Measurements from ENCODE around the gene USP54. TPM values are rescaled to one million over a fixed set of nuclear protein-coding genes. Genes with fewer than 3 reads are reported as not detected.

The USP54 gene
- total RNA-seq, 2 donors from 2014 or later: 53.0 to 79.6 TPM

DNA sequence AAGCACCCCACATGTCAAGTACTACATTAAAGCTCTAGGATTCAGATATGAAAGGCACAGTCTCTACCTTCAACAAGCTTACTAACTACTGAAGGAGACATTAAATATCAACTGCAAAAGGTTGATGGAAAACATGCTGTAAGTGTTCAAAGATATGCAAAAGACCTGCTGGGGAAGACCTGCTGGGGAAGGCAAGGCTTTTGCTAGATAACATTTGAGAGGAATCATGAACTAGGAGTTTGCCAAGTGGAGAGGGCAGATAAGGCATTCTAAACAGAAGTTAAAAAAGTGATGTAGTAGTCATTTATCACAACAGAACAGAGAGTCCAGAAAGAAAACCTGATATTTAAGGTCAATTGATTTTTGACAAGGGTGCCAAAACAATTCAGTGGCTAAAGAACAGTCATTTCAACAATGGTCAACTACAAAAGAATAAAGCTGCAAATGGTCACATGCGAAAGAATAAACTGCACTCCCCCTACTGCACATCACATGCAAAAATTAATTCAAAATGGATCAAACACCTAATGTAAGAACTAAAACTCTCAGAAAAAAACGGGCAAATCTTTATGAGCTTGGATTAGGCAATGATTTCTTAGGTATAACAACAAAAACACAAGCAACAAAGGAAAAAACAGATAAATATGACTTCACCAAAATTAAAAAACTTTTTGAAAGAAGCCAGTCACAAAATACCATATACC is 134.8 kb downstream of the USP54 start:
- Histone ChIP-seq H3K4me3 (no peak overlapping the region), H3K9me3 (no peaks in the 10 kb centered on the region), H3K27ac (no peak overlapping the region), H3K27me3 (replicated peaks; ENCODE audit: insufficient read depth) (no peaks in the 10 kb centered on the region), H3K4me1 (replicated peaks) (no peaks in the 10 kb centered on the region), H3K36me3 (no peaks in the 10 kb centered on the region)
- TF ChIP-seq POLR2A (IDR thresholded peaks at IDR 0.05) (no peak), POLR2AphosphoS5 (IDR thresholded peaks at IDR 0.05) (no peak)
- TF ChIP-seq, protein P1, sequence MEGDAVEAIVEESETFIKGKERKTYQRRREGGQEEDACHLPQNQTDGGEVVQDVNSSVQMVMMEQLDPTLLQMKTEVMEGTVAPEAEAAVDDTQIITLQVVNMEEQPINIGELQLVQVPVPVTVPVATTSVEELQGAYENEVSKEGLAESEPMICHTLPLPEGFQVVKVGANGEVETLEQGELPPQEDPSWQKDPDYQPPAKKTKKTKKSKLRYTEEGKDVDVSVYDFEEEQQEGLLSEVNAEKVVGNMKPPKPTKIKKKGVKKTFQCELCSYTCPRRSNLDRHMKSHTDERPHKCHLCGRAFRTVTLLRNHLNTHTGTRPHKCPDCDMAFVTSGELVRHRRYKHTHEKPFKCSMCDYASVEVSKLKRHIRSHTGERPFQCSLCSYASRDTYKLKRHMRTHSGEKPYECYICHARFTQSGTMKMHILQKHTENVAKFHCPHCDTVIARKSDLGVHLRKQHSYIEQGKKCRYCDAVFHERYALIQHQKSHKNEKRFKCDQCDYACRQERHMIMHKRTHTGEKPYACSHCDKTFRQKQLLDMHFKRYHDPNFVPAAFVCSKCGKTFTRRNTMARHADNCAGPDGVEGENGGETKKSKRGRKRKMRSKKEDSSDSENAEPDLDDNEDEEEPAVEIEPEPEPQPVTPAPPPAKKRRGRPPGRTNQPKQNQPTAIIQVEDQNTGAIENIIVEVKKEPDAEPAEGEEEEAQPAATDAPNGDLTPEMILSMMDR (IDR thresholded peaks at IDR 0.05): no peak
- intact Hi-C loops (cut with DNase I): no loop called here
- DNase-seq (ENCODE audit: low spot score): no peak
- WGBS: 90% methylated on average over 2 of the region's 2 CpGs

DNA sequence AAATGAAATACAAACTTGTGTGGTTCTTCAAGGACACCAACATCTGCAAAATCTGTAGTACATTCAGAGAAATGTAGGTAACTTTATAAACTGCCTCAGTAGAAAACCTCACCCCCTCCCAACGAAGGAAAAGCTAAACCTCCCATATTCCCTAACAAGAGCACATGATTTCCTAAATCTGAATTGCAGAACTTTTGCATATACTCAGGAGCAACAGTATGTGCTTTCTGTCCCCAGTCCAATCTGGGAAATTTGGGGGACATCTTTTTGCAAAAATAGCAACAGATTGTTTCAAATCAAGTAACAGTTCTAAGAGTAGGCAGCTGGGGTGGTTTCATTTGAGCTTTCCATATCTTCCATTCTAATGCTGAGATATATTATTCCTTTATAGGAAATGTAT is 142.0 kb downstream of the USP54 start:
- no peak overlapping the region for H3K27ac ChIP-seq
- no peaks in the 10 kb centered on the region for H3K4me1 ChIP-seq (replicated peaks)
- no peaks in the 10 kb centered on the region for H3K36me3 ChIP-seq
- 90% methylated on average over 1 of the region's 1 CpG for WGBS
- H3K27me3 ChIP-seq (replicated peaks; ENCODE audit: insufficient read depth): no peaks in the 10 kb centered on the region
- intact Hi-C loops (cut with DNase I): no loop called here
- no peak for DNase-seq (ENCODE audit: low spot score)
- no peaks in the 10 kb centered on the region for H3K9me3 ChIP-seq
- no peak for TF ChIP-seq POLR2A (IDR thresholded peaks at IDR 0.05)
- TF ChIP-seq POLR2AphosphoS5 (IDR thresholded peaks at IDR 0.05): no peak
- TF ChIP-seq, protein P1 (IDR thresholded peaks at IDR 0.05): no peak
- no peak overlapping the region for H3K4me3 ChIP-seq

DNA sequence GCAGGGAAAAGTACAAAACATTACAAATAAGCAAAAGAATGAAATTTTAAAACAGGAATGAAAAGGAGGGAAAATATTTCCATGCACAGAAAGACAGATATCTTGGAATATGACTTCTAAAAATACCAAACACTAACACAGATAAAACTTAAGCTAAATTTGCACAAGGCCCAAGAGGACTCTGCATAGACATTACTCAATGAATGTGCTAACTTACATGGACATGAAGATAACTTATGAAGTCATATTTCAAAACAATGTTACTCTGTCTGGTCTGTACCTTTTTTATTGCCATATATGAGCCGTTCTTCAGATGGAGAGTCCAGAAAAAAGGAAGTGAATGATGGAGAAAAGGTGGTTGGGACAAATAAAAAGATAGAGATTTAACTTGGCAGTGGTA is 142.8 kb downstream of the USP54 start:
- intact Hi-C loops (cut with DNase I): no loop called here
- no peak overlapping the region for H3K27ac ChIP-seq
- no peak for DNase-seq (ENCODE audit: low spot score)
- 69% methylated on average over 1 of the region's 1 CpG for WGBS
- TF ChIP-seq POLR2AphosphoS5 (IDR thresholded peaks at IDR 0.05) (no peak), POLR2A (IDR thresholded peaks at IDR 0.05) (no peak)
- TF ChIP-seq, protein P1 (IDR thresholded peaks at IDR 0.05): no peak
- no peaks in the 10 kb centered on the region for H3K36me3 ChIP-seq
- H3K27me3 ChIP-seq (replicated peaks; ENCODE audit: insufficient read depth): no peaks in the 10 kb centered on the region
- no peaks in the 10 kb centered on the region for H3K4me1 ChIP-seq (replicated peaks)
- no peak overlapping the region for H3K4me3 ChIP-seq
- H3K9me3 ChIP-seq: no peaks in the 10 kb centered on the region

Small RNAs within 50 kb of the gene (small RNA-seq; reads per million reads assigned to genes)
- gene RNU6-883P: 0 reads per million in 2 donors

Other genes starting within 250 kb of the USP54 start
- gene CFAP70, start 232.5 kb downstream of the USP54 start, total RNA-seq: 10 to 100 TPM in 1 of 2 donors, 1 to 10 TPM in 1; 7.2 to 11.9 TPM
- gene ANXA7, start 177.3 kb downstream of the USP54 start, total RNA-seq: 100 to 1,000 TPM in 1 of 2 donors, 10 to 100 TPM in 1; 98.9 to 117 TPM
- gene MSS51, start 157.8 kb downstream of the USP54 start, total RNA-seq: 1 to 10 TPM; 2.2 to 2.4 TPM
- gene PPP3CB, start 95.3 kb downstream of the USP54 start, total RNA-seq: 10 to 100 TPM; 38.6 to 44.3 TPM
- 1 to 10 TPM; 1.6 to 3.3 TPM for gene MYOZ1, start 50.1 kb upstream of the USP54 start, total RNA-seq
- under 1 TPM; 0.23 to 0.77 TPM for gene SYNPO2L, start 64.7 kb upstream of the USP54 start, total RNA-seq
- 1 to 10 TPM; 8.3 to 9.7 TPM for gene AGAP5, start 106.8 kb upstream of the USP54 start, total RNA-seq
- gene SEC24C, start 153.0 kb upstream of the USP54 start, total RNA-seq: 10 to 100 TPM; 80.7 to 87.6 TPM
- gene CHCHD1, start 190.7 kb upstream of the USP54 start, total RNA-seq: 10 to 100 TPM; 33.2 to 55.6 TPM
- 100 to 1,000 TPM in 1 of 2 donors, 10 to 100 TPM in 1; 80.6 to 246 TPM for gene ZSWIM8, start 194.3 kb upstream of the USP54 start, total RNA-seq
- gene NDST2, start 220.3 kb upstream of the USP54 start, total RNA-seq: 10 to 100 TPM; 39.7 to 57.4 TPM

Measured in prostate gland (tissue), 2 donors.